ENCODE data around the gene CXCR4.

DNA sequence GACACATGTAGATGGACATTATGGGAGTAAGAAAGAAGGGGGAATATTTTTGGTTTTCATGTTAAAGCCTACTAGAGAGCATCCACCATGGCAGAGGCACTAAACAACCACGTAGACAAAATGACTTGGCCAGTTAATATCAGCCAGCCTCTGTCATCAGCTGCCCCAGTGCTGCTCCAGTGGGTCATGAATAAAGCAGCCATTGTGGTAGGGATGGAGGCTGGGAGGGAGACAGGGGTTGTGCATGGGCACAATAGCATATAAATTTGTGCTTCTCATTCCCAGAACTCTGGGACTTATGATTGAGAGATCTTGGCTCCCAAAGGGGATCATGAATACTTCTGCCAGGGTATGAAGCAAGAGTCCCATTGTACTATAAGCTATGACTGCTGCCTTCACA, 31.1 kb upstream of the CXCR4 start:
- TF ChIP-seq CTCF (IDR thresholded peaks at IDR 0.05; ENCODE audit: low read depth, low read length) (no peak), EZH2phosphoT487 (IDR thresholded peaks at IDR 0.05; ENCODE audit: low read depth) (no peak)

Data from OCI-LY3 (cell line).